ENCODE results near the gene PAXX. TPM values are rescaled to one million over a fixed set of nuclear protein-coding genes. Genes with fewer than 3 reads are reported as not detected.

Gene PAXX
- total RNA-seq, 2 donors from 2014 or later: 33.3 to 41.2 TPM

DNA sequence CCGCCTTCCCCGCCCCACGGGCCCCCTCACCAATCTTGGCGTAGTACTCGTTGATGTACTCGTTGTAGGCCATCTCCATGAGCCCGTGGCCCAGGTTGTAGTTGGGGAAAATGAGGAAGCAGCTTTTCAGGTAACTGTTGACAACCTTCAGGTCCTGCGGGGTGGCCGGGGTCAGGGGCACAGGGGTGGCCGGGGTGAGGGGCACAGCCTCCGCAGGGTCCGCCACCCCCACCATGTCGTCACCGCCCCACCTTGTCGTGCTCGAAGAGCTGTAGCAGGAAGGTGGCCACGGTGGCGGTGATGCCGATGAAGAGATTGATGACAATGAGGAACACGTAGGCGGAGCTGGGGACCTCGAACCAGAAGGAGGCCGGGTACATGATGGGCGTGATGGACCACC is 18.9 kb downstream of the PAXX start:
- no peak for DNase-seq
- intact Hi-C loops (cut with DNase I, micrococcal nuclease): no loop called here
- ATAC-seq: no peak

DNA sequence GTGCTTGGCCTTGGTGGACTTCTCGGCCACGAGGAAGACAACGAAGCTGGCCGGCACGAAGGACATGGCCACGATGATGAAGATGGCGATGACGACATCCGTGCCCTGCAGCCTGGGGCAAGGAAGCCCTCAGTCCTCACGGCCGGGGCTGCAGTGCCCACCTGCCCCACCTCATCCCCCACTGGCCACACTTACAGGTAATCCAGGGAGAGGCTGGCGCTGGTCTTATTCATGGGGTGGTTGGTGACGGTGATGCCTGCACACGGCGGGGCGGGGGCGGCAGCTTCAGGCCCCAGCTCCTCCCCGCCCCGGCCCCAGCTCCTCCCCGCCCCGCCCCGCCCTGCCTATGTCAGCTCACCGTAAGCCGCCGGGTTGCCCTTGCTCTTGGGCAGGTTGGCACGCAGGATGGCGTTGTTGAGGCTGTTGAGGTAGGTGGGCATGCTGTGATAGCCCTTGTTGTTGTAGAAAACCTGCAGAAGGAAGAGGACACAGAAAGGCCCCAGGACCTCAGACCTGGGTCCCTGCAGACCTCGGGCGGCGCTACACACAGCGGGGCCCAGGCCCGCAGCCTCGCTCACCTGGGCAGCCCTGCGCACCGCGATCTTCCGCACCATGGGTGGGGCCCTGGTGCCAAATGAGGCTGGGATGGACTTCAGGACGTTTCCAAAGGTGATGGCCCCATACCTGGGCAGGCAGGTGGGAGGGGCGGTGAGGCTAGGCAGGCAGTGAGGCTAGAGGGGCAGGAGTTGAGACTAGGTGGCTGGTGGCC is 19.9 kb downstream of the PAXX start:
- DNase-seq: no peak
- no peak for ATAC-seq
- intact Hi-C loops (cut with DNase I, micrococcal nuclease): no loop called here

DNA sequence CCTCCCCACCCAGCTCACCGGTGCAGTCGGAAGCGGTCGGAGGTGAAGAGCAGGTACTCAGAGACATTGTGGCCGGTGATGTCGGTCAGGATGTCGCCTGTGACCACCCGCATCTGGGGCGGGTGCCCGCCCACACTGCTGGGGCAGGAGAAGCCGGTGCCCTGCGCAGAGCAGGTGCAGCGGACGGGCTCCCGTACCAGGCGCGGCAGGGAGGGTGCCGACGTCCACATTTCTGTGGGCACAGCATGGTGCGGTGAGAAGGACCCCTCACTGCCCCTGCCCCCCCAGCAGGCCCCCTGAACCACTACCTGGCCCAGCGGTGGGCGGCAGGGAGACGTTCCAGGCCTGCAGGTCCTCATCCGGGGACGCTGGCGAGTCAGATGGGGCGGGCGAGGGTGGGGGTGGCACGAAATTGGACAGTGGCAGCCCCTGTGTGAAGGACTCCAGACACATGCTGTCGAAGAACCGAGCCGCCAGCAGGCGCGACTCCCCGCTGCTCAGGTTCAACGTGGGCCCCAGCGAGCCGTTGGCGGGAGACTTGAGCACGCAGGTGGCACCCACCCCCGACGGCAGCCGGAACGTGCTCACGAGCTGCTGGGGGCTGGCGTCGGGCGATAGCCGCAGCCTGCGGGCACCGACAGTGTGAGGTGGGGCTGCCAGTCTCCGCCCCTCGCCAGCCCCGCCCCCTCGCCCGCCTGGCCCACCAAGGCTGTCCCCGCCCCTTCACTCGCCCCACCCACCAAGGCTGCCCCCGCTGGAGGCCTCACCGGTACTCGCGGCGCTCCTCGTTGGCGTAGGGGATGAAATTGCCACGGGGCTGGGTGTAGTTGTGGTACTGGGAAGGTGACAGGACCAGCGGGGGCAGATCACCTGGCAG is 20.7 kb downstream of the PAXX start:
- DNase-seq (no peak), ATAC-seq (no peak)
- intact Hi-C loops (cut with DNase I, micrococcal nuclease): no loop called here

DNA sequence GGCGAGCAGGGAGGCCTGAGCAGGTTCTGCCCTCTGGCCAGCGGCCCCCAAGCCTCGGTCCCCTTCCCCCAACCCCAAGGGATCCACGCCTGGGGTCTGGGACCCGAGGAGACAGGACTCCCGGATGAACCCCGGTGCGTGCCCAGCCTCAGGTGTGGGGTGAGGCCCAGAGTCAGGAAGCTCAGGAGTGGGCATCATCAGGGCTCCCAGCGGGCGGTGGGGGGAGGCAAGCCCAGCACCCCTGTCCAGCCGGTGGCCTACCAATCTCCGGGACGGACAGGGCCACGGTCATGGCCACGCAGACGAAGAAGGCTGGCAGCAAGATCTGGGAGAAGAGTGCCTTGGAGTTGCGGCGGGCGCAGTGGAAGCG is 21.3 kb downstream of the PAXX start:
- DNase-seq: no peak
- ATAC-seq: no peak
- intact Hi-C loops (cut with DNase I, micrococcal nuclease): no loop called here

DNA sequence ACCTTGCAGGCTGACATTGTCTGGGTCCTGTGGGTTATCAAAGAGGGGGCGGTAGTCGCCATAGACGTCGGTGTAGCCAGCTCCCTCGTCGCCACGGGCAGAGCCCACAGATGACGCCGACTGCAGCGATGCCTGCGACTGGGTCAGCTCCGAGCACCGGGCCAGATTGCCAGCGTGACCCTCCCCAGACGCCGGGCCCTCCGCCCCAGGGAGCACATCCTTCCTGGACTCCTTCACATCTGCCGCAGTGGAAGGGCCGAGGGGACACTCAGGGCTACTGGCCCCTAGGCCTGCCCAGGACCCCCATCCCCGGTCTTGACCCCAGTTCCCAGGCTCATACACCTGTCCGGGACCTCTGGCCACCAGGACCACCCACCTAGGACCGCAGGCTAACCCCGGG is 21.9 kb downstream of the PAXX start:
- intact Hi-C loops (cut with DNase I, micrococcal nuclease): no loop called here
- DNase-seq (no peak), ATAC-seq (no peak)

DNA sequence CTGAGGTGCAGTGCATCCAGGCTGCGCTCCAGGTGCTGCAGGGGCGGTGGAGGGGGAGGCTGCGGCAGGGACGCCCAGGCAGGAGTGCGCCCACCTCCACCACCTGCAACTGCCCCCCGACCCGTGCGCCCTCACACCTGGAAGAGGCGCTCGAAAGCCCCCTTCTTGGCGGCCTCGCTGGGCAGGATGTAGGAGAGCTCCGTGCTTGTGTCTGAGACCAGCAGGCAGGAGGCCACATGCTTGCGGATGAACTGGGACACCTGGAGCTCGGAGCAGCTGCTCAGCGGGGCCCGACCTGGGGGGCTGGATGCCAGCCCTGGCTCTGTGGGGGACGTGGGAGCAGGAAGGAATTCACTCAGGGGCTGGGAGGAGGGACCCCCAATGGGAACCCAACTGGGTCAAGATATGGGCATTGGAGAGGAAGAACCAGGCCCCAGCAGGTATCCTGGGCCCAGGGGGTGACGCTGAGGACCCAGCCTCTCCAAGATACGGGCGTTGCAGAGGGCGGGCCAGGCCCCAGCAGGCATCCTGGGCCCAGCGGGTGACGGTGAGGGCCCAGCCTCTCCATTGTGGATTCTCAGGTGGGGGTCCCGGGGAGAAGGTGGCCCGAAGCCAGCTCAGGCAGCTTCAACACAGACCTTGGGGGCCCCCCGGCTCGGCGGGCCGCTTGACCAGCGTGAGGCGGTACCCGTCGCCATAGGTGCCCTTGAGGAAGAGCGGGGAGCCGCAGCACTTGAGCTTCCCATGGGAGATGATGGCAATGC is 22.7 kb downstream of the PAXX start:
- intact Hi-C loops (cut with DNase I, micrococcal nuclease): no loop called here
- ATAC-seq (no peak), DNase-seq (no peak)

DNA sequence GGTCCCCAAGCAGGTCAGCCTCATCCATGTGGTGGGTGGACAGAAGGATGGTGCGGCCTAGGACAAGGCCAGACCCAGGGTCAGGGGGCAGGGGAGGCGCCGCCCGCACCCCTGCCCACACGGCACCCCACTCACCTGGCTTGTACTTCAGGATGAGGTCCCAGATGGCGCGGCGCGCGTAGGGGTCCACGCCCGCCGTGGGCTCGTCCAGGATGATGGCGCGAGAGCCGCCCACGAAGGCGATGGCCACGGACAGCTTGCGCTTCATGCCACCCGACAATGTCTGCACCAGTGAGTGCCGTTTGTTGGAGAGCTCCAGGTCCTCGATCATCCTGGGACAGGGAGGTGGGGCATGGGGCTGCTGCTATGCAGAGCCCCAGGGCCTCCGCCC is 23.3 kb downstream of the PAXX start:
- ATAC-seq: no peak
- no peak for DNase-seq
- intact Hi-C loops (cut with DNase I, micrococcal nuclease): no loop called here

DNA sequence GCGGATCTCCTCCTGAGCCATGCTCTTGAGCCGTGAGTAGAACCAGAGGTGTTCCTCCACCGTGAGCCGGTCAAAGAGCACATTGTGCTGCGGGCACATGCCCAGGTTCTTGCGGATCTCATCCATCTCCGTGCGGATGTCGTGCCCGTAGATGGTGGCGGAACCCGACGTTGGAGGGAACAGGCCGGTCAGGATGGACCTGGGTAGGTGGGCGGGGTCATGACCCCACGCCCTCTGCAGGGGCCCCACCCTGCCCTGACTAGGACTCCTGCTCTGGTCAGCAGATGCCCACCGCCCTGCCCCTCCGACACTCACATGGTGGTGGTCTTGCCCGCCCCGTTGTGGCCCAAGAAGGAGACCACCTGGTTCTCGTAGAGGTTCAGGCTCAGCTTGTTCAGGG is 23.8 kb downstream of the PAXX start:
- intact Hi-C loops (cut with DNase I, micrococcal nuclease): no loop called here
- no peak for DNase-seq
- no peak for ATAC-seq

DNA sequence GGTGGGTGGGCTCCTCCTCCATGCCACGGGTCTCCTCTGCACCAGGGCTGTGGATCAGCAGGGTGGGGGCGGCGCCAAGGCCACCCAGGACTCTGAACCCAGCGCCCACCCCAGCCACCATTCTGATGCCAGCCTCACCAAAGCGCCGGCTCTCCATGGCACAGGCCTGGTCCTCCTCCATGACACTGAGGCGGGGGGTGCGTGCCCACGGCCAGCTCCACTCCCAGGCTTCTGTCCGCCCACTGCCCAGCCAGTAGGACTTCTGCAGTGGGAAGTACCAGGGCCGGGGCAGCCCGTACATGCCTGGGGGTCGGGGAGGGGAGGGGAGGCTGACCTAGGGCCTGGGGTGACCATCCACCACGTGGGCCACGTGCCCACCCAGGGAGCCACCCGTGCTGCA is 24.2 kb downstream of the PAXX start:
- DNase-seq (no peak), ATAC-seq (no peak)
- intact Hi-C loops (cut with DNase I, micrococcal nuclease): no loop called here

DNA sequence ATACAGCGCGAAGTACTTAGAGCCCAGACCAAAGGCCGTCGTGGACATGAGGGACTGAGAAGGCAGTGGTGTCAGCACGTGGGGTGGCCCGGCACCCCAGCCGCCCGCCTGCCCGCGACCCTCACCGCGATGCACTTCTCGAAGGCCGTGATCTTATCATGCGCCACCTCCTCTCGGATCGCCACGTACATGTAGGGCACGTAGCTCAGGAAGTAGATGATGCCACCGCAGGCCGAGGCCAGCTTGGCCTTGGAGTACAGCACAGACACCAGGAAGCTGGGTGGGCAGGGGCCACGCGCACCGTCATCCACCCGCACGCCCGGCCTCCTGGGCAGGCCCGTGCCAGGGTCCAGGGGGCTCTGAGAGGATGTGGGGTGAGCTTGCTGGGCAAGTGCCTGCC is 24.8 kb downstream of the PAXX start:
- ATAC-seq: no peak
- DNase-seq: no peak
- intact Hi-C loops (cut with DNase I, micrococcal nuclease): no loop called here

DNA sequence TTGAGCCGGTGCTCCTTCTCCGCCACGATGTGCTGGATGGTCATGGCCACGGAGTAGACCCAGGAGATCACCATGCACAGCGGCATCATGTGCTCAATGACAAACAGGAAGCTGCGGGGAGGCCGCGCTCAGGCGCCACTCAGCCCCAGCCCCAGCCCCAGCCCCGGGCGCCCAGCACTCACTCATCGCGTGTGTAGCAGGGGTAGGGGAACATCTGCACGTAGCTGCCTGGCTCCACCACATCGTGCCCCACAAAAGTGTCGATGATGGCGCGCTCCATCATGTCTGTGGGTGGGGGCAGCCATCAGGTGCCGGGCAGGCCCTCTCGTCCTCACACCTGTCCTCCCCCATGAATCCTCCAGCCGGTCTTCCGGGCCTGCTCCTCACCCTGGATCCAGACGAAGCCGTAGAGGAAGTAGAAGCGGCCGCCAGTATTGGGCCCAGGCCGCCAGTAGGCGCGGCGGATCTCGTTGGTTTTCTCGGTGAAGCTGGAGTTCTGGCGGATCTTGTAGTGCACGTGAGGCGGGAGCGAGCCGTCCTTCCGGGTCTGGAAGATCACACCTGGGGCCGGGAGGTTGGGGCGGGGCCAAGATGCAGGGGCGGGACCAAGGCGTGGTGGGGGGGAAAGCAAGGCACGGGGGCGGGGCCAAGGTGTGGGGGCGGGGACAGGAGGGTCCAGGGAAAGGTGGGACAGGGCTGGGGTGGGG is 25.7 kb downstream of the PAXX start:
- ATAC-seq (no peak), DNase-seq (no peak)
- intact Hi-C loops (cut with DNase I, micrococcal nuclease): no loop called here

DNA sequence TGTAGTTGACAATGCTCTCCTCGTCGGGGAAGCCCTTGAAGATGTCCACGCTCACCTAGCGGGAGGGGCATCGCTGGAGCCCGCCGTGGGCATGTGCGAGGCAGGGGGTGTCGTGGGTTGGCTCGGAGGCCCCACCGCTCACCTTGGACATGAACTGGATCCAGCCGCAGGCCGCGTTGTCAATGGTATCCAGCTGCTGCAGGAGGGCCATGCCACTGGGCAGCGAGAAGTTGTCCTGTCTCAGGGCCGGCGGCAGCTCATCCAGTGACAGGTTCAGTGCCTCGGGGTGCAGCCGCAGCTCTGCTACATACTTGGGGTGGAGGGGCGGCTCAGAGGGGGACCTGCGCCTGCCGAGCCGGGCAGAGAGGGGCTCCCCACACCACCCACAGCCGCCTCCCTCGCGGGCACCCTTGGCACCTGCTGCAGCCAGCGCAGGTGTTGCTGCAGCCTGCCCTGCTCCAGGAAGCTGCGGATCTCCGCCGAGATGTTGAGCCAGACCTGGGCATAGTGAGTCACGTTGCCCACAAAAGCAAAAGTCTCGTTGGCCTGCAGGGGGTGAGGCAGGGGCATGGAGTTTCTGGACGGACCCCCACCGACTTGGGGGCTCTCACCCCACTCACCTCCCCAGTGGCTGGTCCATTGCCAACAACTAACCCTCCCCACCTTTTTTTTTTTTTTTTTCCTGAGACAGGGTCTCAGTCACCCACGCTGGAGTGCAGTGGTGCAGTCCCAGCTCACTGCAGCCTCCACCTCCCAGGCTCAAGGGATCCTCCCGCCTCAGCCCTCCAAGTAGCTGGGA is 26.7 kb downstream of the PAXX start:
- intact Hi-C loops (cut with DNase I, micrococcal nuclease): no loop called here
- ATAC-seq (no peak), DNase-seq (no peak)

DNA sequence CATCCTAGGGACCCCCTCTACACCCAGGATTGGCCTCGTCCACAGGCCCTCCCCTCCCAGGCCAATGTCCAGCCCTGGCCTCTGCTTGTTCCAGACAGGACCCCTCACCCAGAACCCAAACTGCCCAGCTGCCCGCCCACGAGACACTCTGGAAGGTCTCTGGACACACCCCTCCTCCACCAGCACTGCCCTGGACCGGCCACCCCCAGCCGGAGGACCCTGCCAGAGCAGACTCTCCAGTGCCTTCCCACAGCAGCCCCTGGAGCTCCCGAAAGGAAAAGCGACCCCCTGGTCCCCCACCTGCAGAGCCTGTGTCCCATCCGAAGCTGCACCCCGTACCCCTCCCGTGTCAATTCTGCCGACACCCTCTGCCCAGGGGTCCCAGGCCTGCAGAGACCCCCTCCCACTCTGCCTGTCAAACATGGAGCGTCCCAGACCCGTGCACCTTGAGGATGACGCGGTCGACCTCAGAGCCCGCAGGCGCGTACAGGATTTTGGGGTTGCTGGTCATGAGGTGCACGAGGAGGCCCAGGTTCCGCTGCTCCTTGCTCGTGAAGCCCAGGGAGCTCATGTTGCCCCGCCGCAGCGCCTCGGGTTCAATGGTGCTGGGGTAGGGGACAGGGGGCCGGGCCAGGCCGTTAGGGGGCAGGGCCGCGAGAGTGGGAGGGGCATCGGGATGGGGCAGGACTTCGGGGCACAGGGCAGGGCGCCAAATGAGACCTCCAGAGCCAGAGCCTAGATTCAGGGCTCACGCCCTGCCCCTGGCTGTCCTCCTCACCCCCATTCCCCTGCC is 27.9 kb downstream of the PAXX start:
- ATAC-seq (no peak), DNase-seq (no peak)
- intact Hi-C loops (cut with DNase I, micrococcal nuclease): loop anchor here in 1 of 2 donors (10.0 kb wide), 1 partner anchor 75 kb away; the partner anchor contains the start of genes C8G and FBXW5

DNA sequence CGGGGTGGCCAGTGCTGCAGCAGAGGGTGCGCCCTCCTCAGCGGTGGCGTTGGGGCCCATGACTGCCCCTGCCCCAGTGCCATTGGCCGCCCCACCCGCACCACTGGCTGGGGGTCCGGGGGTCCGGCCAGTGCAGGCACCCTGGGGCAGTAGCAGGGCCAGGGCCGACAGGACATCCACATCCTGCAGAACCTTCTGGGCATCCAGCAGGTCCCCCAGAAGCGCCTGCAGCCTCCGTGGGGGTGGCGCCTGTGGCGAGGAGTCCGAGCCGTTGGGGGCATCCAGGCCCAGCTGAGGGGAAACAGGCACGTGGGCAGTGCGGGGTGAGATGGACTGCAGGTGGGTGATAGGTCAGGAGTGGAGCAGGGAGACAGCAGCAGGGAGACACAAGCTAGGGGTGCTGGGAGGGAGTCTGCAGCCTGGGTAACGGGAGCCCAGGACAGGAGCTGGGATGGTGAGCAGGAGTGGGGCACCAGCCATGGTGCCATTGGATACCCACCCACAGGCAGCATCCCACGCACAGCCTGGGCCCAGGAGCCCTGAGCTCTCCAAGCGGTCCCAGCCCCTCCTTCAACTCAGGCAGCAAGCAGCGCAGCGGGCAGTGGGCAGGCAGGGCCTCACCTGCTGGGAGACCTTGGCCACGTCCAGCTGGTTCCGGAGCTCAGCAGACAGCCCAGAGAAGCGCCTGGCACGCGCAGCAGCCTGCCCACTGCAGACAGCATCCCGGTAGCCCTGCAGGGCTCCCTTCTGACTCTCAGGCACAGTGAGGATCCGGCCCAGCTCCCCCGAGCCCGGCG is 28.7 kb downstream of the PAXX start:
- ATAC-seq (no peak), DNase-seq (no peak)
- intact Hi-C loops (cut with DNase I, micrococcal nuclease): loop anchor here in 1 of 2 donors (10.0 kb wide), 1 partner anchor 76 kb away; the partner anchor contains the start of genes C8G and FBXW5

DNA sequence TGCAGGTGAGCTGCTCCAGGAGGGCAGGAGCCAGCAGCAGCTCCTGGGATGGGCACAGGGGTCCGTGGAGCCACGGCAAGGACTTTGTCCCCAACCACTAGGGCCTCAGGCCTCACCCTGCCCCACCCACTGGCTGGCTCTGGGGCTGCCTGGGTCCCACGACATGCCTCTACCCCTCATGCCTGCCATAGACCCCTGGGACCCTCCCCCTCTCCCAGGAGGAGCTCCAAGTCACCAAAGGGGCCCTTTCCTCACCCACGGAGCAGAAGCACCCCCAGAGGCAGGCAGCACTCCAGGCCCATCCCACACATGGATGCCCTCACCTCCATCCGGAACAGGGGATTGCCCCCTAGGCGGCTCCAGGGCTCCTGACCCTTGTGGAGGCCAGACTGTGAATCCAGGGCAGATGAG is 29.4 kb downstream of the PAXX start:
- intact Hi-C loops (cut with DNase I, micrococcal nuclease): loop anchor here in 1 of 2 donors (10.0 kb wide), 1 partner anchor 77 kb away; the partner anchor contains the start of genes C8G and FBXW5
- ATAC-seq: peak; percentile 37
- peak in 1 of 2 donors; percentile 66 for DNase-seq

DNA sequence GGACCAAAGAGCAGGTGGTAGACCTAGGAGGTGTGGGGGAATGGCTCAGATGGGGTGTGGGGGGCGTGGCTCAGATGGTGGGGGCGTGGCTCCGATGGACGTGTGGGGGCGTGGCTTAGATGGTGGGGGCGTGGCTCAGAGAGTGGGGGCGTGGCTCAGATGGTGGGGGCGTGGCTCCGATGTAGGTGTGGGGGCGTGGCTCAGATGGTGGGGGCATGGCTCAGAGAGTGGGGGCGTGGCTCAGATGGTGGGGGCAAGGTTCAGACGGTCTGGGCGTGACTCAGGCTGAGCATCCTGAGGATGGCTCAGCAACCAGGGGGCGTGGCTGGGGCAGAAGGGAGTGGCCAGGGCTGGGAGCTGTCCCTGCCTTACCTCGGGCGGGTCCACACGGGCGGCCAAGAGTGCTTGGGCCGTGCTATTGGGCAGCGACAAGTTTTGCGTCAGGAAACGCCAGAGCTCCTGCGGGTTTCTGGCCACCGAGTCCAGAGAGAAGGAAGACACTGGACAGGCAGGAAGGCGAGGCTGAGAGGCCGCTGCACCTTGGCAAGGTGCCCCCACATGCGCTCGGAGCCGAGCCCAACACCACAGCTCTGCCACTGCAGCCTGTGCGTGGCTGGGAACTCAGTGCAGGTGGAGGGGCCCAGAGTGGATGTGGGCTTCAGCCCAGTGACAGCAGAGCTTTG is 29.9 kb downstream of the PAXX start:
- intact Hi-C loops (cut with DNase I, micrococcal nuclease): loop anchor here in 1 of 2 donors (10.0 kb wide), 1 partner anchor 77 kb away; the partner anchor contains the start of genes C8G and FBXW5
- ATAC-seq: peak; percentile 87
- DNase-seq: peak; percentile 97 to 98

Measured in left colon (tissue), 2 donors.